Hepatocyte (in vitro differentiated cells): Measurements from ENCODE around the gene RYR3.

Source experiments
- EZH2 ChIP-seq: fragments of 200-600 bp; sonication (generic); IDR thresholded peaks from 2 replicates; pipeline ENCODE4 v1.6.1; 2016; ENCODE audit warnings: antibody characterized with exemption, mild to moderate bottlenecking, borderline replicate concordance
- EZH2phosphoT487 ChIP-seq: fragments of 200-600 bp; sonication (generic); IDR thresholded peaks from one replicate; pipeline ENCODE4 v1.6.1; 2018; ENCODE audit warnings: antibody characterized with exemption, mild to moderate bottlenecking, low read depth, moderate library complexity; ENCODE audit not compliant: unreplicated experiment, severe bottlenecking
- TF ChIP-seq, protein P1 (sequence below): fragments of 200-600 bp; sonication (generic); IDR thresholded peaks from 2 replicates; pipeline ENCODE4 v1.5.1; 2016; ENCODE audit warnings: antibody characterized with exemption, mild to moderate bottlenecking; ENCODE audit not compliant: poor library complexity

DNA sequence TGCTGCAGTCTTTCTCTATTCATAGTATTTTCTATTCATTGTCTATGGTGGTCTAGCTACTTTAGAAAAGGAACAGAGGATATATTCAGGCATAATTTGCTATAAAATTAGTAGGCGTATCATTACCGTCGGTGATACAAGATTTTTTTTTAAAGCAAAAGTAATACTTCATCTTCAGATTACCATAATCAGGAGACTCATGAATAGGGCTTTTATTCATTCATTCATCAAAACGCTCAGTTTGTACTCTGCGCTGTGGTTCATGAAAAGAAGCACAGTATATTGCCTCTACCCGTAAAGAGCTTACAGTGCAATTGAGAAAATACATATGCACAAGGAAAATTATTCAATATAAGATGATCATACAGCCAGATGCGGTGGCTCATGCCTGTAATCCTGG, 520.9 kb downstream of the RYR3 start:
- TF ChIP-seq, protein P1, sequence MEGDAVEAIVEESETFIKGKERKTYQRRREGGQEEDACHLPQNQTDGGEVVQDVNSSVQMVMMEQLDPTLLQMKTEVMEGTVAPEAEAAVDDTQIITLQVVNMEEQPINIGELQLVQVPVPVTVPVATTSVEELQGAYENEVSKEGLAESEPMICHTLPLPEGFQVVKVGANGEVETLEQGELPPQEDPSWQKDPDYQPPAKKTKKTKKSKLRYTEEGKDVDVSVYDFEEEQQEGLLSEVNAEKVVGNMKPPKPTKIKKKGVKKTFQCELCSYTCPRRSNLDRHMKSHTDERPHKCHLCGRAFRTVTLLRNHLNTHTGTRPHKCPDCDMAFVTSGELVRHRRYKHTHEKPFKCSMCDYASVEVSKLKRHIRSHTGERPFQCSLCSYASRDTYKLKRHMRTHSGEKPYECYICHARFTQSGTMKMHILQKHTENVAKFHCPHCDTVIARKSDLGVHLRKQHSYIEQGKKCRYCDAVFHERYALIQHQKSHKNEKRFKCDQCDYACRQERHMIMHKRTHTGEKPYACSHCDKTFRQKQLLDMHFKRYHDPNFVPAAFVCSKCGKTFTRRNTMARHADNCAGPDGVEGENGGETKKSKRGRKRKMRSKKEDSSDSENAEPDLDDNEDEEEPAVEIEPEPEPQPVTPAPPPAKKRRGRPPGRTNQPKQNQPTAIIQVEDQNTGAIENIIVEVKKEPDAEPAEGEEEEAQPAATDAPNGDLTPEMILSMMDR, result no peak
- TF ChIP-seq EZH2phosphoT487 (no peak), EZH2 (no peak)
